Natural killer cell treated with Interleukin-12 subunit alpha and Interleukin-12 subunit beta and Interleukin-15 and Interleukin-18, amount 100 ng/mL, for 72 hours (primary cell): Measurements from ENCODE around the gene SMG6. TPM values are rescaled to one million over a fixed set of nuclear protein-coding genes. Genes with fewer than 3 reads are reported as not detected.

Experiments used
- ATAC-seq, 2 donors: fragments of 150-1000 bp; cut with Tn5 transposase in 1 of 2; sonication (Bioruptor Pico), chemical (Tn5 transposase) in 1 of 2; 2 replicates each; pipeline ENCODE4 v1.10.0; 2021
- DNase-seq: peaks from one replicate; pipeline ENCODE4 v3.0.0; 2022; ENCODE audit warnings: low spot score
- H3K27ac Mint-ChIP-seq, 2 donors: 1 replicate in 1 of 2; 2 replicates in 1 of 2; pipeline ENCODE4 v1.8.0; 2022; ENCODE audit warnings: mixed read lengths in 2 of 2, mild to moderate bottlenecking in 1 of 2, moderate library complexity in 1 of 2
- H3K27me3 Mint-ChIP-seq, 2 donors: 1 replicate in 1 of 2; 2 replicates in 1 of 2; pipeline ENCODE4 v1.8.0; 2022; ENCODE audit warnings: mixed read lengths in 2 of 2
- H3K36me3 Mint-ChIP-seq: one replicate; pipeline ENCODE4 v1.8.0; 2022; ENCODE audit warnings: mixed read lengths
- H3K4me1 Mint-ChIP-seq, 2 donors: 1 replicate in 1 of 2; 2 replicates in 1 of 2; pipeline ENCODE4 v1.8.0; 2022; ENCODE audit warnings: low read depth in 2 of 2, mixed read lengths in 2 of 2, mild to moderate bottlenecking in 1 of 2
- H3K4me3 Mint-ChIP-seq: one replicate; pipeline ENCODE4 v1.8.0; 2022; ENCODE audit warnings: mixed read lengths
- H3K9me3 Mint-ChIP-seq: 2 replicates; pipeline ENCODE4 v1.8.0; 2022; ENCODE audit warnings: mixed read lengths
- total RNA-seq, 2 donors: library from RNA; stranded (reverse); gene quantifications; one replicate each; pipeline ENCODE4 v1.2.3, GENCODE V29; 2022

SMG6 gene
- total RNA-seq, 2 donors from 2014 or later: 33.6 to 74.7 TPM

GRCh38 chr17:2084766-2085647, 218.6 kb downstream of the SMG6 start:
- no peaks in the 10 kb centered on the region for H3K36me3 Mint-ChIP-seq
- H3K4me1 Mint-ChIP-seq: peaks cover 66 to 80% of the 10 kb centered on the region in 2 donors
- peak overlapping the region; percentile 57 to 66 for H3K27ac Mint-ChIP-seq
- no peaks in the 10 kb centered on the region for H3K27me3 Mint-ChIP-seq
- H3K9me3 Mint-ChIP-seq: no peaks in the 10 kb centered on the region
- DNase-seq (no peak), ATAC-seq (no peak)
- H3K4me3 Mint-ChIP-seq: peak overlapping the region; percentile 27

- H3K4me3 Mint-ChIP-seq: peak overlapping the region; percentile 40
- peaks cover 61 to 72% of the 10 kb centered on the region in 2 donors for H3K4me1 Mint-ChIP-seq
- ATAC-seq (no peak), DNase-seq (no peak)
- H3K27me3 Mint-ChIP-seq: no peaks in the 10 kb centered on the region
- no peaks in the 10 kb centered on the region for H3K36me3 Mint-ChIP-seq
- H3K27ac Mint-ChIP-seq: peak overlapping the region; percentile 57 to 66
- no peaks in the 10 kb centered on the region for H3K9me3 Mint-ChIP-seq
Observed at GRCh38 chr17:2084036-2084765, 219.4 kb downstream of the SMG6 start.

- H3K4me1 Mint-ChIP-seq: peaks cover 59 to 66% of the 10 kb centered on the region in 2 donors
- H3K27me3 Mint-ChIP-seq: no peaks in the 10 kb centered on the region
- no peaks in the 10 kb centered on the region for H3K36me3 Mint-ChIP-seq
- no peak for DNase-seq
- H3K27ac Mint-ChIP-seq: peak overlapping the region; percentile 57 to 66
- H3K4me3 Mint-ChIP-seq: peak overlapping the region; percentile 40
- ATAC-seq: peak; percentile 34 to 48
- H3K9me3 Mint-ChIP-seq: no peaks in the 10 kb centered on the region
Observed at GRCh38 chr17:2083613-2084035, 220.0 kb downstream of the SMG6 start.

GRCh38 chr17:2082003-2082781, 221.4 kb downstream of the SMG6 start:
- Mint-ChIP-seq H3K4me3 (peak overlapping the region; percentile 71), H3K27ac (peak overlapping the region; percentile 57 to 81), H3K4me1 (peaks cover 52 to 54% of the 10 kb centered on the region in 2 donors), H3K36me3 (peaks cover 6% of the 10 kb centered on the region), H3K9me3 (no peaks in the 10 kb centered on the region), H3K27me3 (no peaks in the 10 kb centered on the region)
- DNase-seq: no peak
- ATAC-seq: peak; percentile 34

- H3K4me3 Mint-ChIP-seq: peak overlapping the region; percentile 71
- ATAC-seq (peak; percentile 85 to 95), DNase-seq (no peak)
Observed at GRCh38 chr17:2081564-2081963, 222.0 kb downstream of the SMG6 start.

GRCh38 chr17:2077040-2077439, 226.5 kb downstream of the SMG6 start:
- ATAC-seq (no peak), DNase-seq (no peak)
- Mint-ChIP-seq H3K36me3 (peaks cover 10% of the 10 kb centered on the region), H3K9me3 (no peaks in the 10 kb centered on the region), H3K27me3 (no peaks in the 10 kb centered on the region), H3K4me1 (peaks cover 23 to 30% of the 10 kb centered on the region in 2 donors), H3K27ac (no peak overlapping the region), H3K4me3 (no peak overlapping the region)

More at GRCh38 chr17:2081564-2081963, 222.0 kb downstream of the SMG6 start:
- no peaks in the 10 kb centered on the region for H3K27me3 Mint-ChIP-seq
- H3K4me1 Mint-ChIP-seq: peaks cover 46 to 51% of the 10 kb centered on the region in 2 donors
- H3K27ac Mint-ChIP-seq: peak overlapping the region; percentile 57 to 81
- H3K36me3 Mint-ChIP-seq: peaks cover 6% of the 10 kb centered on the region
- H3K9me3 Mint-ChIP-seq: no peaks in the 10 kb centered on the region

- Mint-ChIP-seq H3K4me3 (no peak overlapping the region), H3K27ac (peak overlapping the region in 1 of 2 donors; percentile 39), H3K27me3 (no peaks in the 10 kb centered on the region), H3K4me1 (peaks cover 23 to 24% of the 10 kb centered on the region in 2 donors), H3K36me3 (peaks cover 11% of the 10 kb centered on the region), H3K9me3 (no peaks in the 10 kb centered on the region)
- no peak for DNase-seq
- no peak for ATAC-seq
Observed at GRCh38 chr17:2076087-2076984, 227.2 kb downstream of the SMG6 start.

- H3K9me3 Mint-ChIP-seq: no peaks in the 10 kb centered on the region
- no peak overlapping the region for H3K4me3 Mint-ChIP-seq
- H3K27me3 Mint-ChIP-seq: no peaks in the 10 kb centered on the region
- H3K4me1 Mint-ChIP-seq: peaks cover 29 to 30% of the 10 kb centered on the region in 2 donors
- no peak for DNase-seq
- peak overlapping the region in 1 of 2 donors; percentile 39 for H3K27ac Mint-ChIP-seq
- ATAC-seq: peak; percentile 26 to 70
- peaks cover 11% of the 10 kb centered on the region for H3K36me3 Mint-ChIP-seq
Observed at GRCh38 chr17:2075336-2076086, 228.1 kb downstream of the SMG6 start.

- Mint-ChIP-seq H3K9me3 (no peaks in the 10 kb centered on the region), H3K27ac (no peak overlapping the region), H3K27me3 (no peaks in the 10 kb centered on the region), H3K4me3 (no peak overlapping the region), H3K4me1 (peaks cover 32 to 34% of the 10 kb centered on the region in 2 donors), H3K36me3 (peaks cover 11% of the 10 kb centered on the region)
- DNase-seq: no peak
- no peak for ATAC-seq
Observed at GRCh38 chr17:2074919-2075318, 228.7 kb downstream of the SMG6 start.

GRCh38 chr17:2071455-2072281, 231.9 kb downstream of the SMG6 start:
- peak overlapping the region in 1 of 2 donors; percentile 88 for H3K27ac Mint-ChIP-seq
- H3K9me3 Mint-ChIP-seq: no peaks in the 10 kb centered on the region
- no peak for ATAC-seq
- peaks cover 6% of the 10 kb centered on the region for H3K36me3 Mint-ChIP-seq
- no peaks in the 10 kb centered on the region for H3K27me3 Mint-ChIP-seq
- peak overlapping the region; percentile 83 for H3K4me3 Mint-ChIP-seq
- peaks cover 29 to 62% of the 10 kb centered on the region in 2 donors for H3K4me1 Mint-ChIP-seq
- DNase-seq: no peak

GRCh38 chr17:2071024-2071385, 232.6 kb downstream of the SMG6 start:
- no peak for DNase-seq
- H3K27ac Mint-ChIP-seq: peak overlapping the region in 1 of 2 donors; percentile 88
- peak overlapping the region; percentile 83 for H3K4me3 Mint-ChIP-seq
- peaks cover 6% of the 10 kb centered on the region for H3K36me3 Mint-ChIP-seq
- no peaks in the 10 kb centered on the region for H3K27me3 Mint-ChIP-seq
- H3K9me3 Mint-ChIP-seq: no peaks in the 10 kb centered on the region
- H3K4me1 Mint-ChIP-seq: peaks cover 27 to 57% of the 10 kb centered on the region in 2 donors
- no peak for ATAC-seq
